LNCaP clone FGC (cell line): ENCODE results near the gene SUCLG2.
A peak's percentile ranks its signal among the peaks of the same experiment; 100 is the strongest.

ENCODE experiments used
- DNase-seq: peaks from one replicate; pipeline ENCODE4 v3.0.0-alpha.2; 2011; ENCODE audit warnings: low read depth
- H3K4me3 ChIP-seq: 2 replicates; pipeline ENCODE4 v1.5.1; 2011; ENCODE audit warnings: mild to moderate bottlenecking, low read depth, low read length, control low read depth
- CTCF ChIP-seq: IDR thresholded peaks from 2 replicates; pipeline ENCODE4 v1.5.1; 2012; ENCODE audit warnings: mild to moderate bottlenecking; ENCODE audit not compliant: control insufficient read depth, insufficient read depth; ENCODE audit errors: extremely low read depth

The SUCLG2 gene

GRCh38 chr3:67561667-67562394, 92.6 kb downstream of the SUCLG2 start:
- DNase-seq = no peak
- no peak for TF ChIP-seq CTCF
- no peak overlapping the region for H3K4me3 ChIP-seq

- no peak overlapping the region for H3K4me3 ChIP-seq
- DNase-seq = peak; percentile 23
- no peak for TF ChIP-seq CTCF
Measured at GRCh38 chr3:67561266-67561665, 93.1 kb downstream of the SUCLG2 start.

- DNase-seq = no peak
- no peak overlapping the region for H3K4me3 ChIP-seq
- no peak for TF ChIP-seq CTCF
Measured at GRCh38 chr3:67559029-67559605, 95.3 kb downstream of the SUCLG2 start.

- H3K4me3 ChIP-seq = no peak overlapping the region
- TF ChIP-seq CTCF = no peak
- DNase-seq = no peak
Measured at GRCh38 chr3:67558426-67558825, 96.0 kb downstream of the SUCLG2 start.

GRCh38 chr3:67557848-67558355, 96.5 kb downstream of the SUCLG2 start:
- TF ChIP-seq CTCF = no peak
- no peak for DNase-seq
- no peak overlapping the region for H3K4me3 ChIP-seq

- no peak overlapping the region for H3K4me3 ChIP-seq
- DNase-seq = no peak
- TF ChIP-seq CTCF = no peak
Measured at GRCh38 chr3:67551361-67552016, 102.9 kb downstream of the SUCLG2 start.
